GM19099 (cell line): Measurements from ENCODE around the gene TMEM40.

ENCODE experiments used
- POLR2A ChIP-seq: IDR thresholded peaks from 3 replicates; pipeline ENCODE4 v1.6.1; 2011; ENCODE audit warnings: low read depth; ENCODE audit not compliant: insufficient read length; ENCODE audit errors: extremely low read depth

Gene TMEM40

DNA sequence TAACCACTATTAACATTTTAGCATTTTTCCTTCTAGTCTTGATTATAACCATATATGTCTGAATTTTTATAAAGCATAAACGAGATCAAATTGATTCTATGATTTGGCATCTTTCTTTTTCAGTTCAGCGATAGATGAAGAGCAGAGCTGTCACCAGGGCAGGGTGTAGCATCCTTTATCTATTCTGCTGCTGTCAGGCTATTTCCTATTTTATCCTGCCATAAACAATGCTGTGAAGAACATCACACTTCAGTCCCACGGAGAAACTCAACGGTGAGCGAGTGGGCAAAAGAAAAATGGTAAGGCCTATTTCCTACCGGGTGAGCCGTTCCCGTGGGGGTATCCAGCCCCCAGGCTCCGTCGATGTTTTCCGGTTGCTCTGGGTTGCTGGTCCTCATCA, 15.5 kb downstream of the TMEM40 start:
- TF ChIP-seq POLR2A, result no peak

GRCh38 chr3:12742330-12743107, 16.5 kb downstream of the TMEM40 start:
- no peak for TF ChIP-seq POLR2A

DNA sequence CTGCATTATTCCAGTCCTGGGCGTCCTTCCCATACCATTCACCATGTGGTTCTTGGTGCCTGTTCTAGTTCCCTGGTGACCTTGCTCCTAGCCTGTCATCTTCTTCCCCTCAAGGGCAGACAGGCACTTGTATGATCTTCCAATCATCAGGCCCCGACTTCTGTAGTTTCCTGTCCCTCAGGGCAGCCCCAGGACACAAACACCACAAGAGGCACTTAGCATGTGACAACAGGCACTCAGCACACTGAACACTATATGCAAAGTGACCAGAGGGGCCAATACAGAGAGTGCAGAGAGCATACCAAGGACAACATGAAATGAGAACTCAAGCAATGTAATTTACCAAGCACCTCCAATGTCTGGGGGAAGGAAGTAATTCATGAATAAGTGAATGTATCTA, 17.9 kb downstream of the TMEM40 start:
- no peak for TF ChIP-seq POLR2A

- no peak for TF ChIP-seq POLR2A
Observed at GRCh38 chr3:12737833-12738232, 21.2 kb downstream of the TMEM40 start.

DNA sequence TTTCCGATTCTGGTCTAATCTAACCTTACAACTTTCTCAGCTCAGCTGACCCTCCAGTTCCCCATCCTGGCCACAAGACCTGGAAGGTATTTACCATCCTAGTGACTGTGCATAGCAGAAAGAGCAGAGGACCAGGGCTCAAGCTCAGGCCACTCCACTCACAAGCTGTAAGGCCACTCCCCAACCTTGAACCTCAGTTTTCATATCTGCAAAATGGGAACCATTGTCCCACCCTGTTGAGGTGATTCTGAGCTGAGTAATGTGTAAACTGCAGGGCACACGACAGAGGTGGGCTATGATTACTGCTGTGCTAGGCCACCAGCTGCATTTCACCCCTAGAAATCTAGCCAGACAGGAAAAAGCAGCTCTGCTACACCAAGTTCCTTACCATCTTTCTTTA, 21.7 kb downstream of the TMEM40 start:
- no peak for TF ChIP-seq POLR2A

DNA sequence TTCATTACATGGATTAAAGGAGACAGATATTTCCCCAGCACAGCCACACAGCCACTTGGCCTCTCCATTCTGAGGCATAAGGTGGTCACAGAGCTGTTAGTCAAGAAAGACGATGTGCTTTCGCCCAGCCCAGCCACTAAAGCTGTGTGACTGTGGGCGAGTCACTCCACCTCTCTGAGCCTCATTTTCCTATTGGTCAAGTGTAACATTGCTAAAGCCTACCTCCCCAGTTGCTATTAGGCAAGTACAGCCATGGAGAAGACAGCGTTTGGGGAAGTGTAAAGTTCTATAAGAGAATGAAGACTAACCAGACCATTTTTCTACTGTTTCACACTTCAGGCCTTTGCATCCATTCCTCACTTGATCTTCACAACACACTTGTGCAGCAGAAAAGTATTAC, 24.1 kb downstream of the TMEM40 start:
- TF ChIP-seq POLR2A, result no peak

DNA sequence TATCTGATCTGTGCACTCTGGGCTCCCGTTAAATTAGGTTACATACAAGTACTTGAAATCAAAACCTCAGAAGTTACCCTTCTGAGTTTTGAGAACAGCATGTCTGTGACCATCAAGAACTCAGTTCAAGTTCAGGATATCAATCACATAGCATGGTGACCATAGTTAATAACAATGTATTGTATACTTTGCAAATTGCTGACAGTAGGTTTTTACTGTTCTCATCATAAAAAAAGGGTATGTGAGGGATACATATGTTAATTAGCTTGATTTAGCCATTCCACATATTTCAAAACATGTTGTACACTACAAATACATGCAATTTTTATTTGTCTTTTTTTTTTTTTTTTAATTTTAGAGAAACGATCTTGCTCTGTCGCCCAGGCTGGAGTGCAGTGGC, 25.5 kb downstream of the TMEM40 start:
- TF ChIP-seq POLR2A, result no peak

- no peak for TF ChIP-seq POLR2A
Observed at GRCh38 chr3:12730506-12731242, 28.4 kb downstream of the TMEM40 start.

DNA sequence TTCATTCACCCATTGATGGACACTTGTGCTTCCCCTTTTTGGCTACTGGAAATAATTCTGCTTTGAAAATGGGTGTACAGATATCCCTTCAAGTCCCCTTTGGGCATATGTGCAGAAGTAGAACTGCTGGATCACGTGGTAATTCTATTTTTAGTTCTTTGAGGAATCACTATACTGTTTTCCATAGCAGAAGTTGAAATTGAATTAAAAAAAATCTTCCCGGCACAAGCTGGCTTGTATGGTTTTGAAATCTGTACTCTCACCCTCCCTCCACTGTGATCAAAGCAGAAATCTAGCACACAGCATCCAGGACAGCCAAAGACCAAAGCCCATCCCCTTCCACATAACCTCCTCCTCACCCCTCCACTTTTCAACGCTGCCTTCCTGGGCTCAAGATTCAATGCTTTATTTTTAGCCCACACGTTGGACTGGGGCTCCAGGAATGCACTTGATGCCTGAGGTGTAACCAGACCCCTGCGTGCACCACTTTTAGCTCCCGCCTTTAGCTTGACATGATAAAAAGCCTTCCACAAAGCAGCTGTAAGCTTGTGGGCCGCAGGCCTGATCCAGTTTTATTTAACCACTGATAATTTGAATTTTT, 29.9 kb downstream of the TMEM40 start:
- TF ChIP-seq POLR2A, result no peak

GRCh38 chr3:12727937-12728336, 31.1 kb downstream of the TMEM40 start:
- TF ChIP-seq POLR2A, result no peak

- no peak for TF ChIP-seq POLR2A
Observed at GRCh38 chr3:12727481-12727880, 31.6 kb downstream of the TMEM40 start.

DNA sequence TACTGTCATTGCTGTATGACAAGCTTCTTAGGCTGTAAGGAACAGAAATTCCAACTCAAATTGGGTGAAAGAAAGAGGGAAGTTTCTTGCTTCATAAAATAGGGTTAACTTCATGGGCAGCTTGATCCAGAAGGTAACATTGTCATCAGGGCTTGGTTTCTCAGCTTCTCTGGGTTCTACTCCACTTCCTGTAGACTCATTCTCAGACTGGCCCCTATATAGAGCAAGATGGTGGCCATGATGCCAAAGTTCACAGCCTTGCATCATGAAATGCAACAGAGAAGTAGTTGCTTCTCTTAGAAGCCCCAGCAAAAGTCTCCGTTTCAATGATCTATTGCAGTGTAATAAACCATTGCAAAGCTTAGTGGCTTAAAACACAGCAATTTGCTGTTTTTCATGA, 33.6 kb downstream of the TMEM40 start:
- no peak for TF ChIP-seq POLR2A

DNA sequence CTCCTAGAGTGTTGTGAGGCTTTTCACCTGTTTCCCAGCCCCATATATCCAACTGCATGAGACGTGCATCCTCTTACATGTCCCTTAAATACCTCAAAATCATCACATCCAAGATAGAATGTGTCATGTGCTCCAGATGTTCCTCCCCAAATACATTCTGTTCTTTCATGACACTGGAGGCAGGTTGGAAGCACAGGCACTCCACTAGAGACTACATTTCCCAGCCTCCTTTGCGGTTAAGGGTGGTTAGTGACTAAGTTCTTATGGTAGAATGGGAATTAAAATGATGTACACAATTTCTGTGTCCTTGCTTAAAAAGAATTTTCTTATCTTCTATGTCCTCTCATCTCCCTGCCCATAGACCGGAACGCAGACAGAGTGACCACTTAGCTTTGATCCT, 34.3 kb downstream of the TMEM40 start:
- TF ChIP-seq POLR2A, result no peak

DNA sequence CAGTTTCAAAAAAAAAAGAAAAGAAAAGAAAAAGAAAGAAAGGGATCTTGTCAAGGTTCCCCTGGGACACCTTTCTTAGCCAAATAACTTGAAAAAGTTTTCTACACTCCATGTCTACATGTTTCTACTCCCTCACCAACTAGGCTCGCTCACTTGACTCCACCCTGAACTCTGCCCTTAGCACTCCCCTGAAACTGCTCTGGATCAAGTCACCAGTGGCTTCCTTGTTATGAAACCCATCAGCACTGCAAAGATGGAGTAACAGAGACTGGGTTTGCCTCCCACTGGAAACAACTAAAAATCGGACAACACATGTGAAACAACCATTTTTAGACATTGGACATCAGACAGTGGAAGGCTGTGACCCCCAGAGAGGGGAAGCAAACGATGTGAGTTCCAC, 36.8 kb downstream of the TMEM40 start:
- TF ChIP-seq POLR2A, result no peak

GRCh38 chr3:12719984-12720898, 38.8 kb downstream of the TMEM40 start:
- no peak for TF ChIP-seq POLR2A

DNA sequence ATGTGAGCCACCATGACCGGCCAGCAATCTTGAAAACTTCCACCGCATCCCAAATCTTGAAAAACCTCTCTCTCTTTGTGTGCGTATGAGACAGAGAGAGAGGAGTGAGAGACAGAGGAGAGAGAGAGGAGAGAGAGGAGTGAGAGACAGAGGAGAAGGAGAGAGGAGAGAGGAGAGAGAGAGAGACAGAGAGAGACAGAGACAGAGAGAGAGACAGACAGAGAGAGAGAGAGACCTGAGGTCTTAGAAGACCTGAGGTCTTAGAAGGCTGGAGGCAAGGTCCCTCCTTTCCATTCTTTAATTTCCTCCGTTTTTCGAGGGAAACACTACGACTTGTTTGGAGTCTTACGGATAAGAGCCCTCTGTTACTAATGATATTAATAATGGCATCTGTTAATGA, 39.5 kb downstream of the TMEM40 start:
- no peak for TF ChIP-seq POLR2A
